Measurements from ENCODE around the gene CPS1.

CPS1 gene

DNA sequence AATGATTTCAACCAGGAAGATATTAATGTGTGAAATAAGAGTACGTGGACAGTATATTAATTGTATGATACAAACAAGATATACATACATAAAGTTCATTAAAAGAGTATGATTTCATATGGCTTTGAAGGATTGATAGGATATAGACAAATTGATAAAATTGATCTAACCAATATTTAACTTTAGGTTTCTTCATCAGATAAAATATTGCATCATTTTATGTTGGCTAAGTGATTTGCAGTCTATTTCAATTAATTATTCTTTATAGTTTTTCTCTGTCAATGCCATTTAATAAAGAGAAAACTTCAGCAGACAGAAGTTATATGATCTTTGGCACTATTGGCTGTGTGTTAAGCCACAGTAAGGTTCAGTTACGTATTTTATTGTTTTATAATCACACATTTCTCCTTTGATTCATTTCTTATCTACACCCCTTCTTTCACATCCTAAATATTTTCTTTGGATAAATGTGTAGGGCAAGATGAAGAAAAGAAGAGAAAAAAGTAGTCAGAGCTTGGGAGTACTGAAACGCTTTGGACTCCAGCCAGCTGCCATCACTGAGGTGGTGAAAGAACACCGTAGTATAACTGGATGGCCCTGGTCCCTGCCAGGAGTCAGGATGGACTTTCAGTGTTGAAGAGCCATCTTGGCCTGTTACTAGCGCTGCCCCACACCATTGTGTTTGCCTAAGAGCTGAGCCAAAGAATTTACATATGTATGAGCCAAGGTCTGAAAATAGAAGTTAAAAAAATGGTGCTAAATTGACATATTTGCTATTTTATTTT, 9.8 kb upstream of the CPS1 start:
- no peak for DNase-seq
- ATAC-seq, result no peak

DNA sequence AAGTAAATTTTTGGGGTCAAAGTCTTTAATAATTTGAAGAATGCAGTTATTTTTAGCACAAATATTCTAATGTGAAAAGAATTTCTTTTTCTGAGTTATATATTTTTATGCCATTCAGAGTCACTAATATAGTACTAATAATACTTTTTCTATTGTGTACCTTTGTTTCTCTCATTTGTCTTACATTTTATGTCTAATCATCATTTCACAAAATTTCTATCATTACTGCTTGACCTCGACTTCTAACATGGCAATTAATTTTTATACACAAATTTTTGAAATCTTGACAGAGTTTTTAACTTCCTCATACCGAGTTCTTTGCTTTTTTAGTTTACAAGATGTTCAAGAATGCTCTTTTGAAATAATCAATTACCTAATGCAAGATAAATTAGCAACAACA, 8.4 kb upstream of the CPS1 start:
- DNase-seq (no peak), ATAC-seq (no peak)

DNA sequence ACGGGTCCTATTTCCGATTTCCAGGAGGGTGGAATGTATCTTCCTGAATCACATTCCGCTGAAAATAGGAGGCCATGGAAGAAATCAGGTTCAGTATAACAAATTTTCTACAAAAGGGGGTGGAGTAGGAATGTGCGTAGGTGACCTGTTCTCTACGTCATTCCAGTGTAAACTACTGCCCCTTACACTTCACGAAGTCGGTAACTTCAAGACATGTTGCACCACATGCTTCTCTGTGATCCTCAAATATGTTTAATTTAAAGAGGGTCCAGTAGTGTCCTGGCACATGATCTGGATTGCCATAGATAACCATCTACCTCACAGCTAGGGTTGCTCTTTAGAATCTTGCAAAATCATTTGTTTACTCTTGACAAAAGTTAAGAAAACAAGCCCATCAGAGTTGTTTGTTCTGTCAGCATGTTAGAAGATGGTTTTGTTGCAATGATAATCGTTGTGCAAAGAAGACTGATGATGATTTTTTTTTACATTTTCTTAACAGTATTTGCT, 7.5 kb upstream of the CPS1 start:
- DNase-seq (no peak), ATAC-seq (no peak)

DNA sequence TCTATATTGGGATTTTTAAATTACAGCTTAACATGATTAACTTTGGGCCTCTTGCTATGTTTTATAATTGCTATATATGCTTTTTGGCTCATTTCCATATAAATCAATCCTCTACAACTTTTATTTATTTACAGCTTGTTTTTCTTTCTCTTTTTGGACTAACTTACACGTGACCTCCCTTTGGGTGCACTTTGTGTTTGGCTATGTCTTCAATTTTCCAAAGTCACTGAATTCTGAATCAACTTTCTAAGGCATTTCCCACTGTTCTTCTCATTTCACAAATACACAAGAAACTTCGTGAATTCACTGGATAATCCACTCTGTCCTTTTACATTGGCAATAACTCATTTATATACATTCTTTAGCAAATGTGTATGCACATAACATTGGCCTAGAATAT, 5.4 kb upstream of the CPS1 start:
- ATAC-seq (no peak), DNase-seq (no peak)

DNA sequence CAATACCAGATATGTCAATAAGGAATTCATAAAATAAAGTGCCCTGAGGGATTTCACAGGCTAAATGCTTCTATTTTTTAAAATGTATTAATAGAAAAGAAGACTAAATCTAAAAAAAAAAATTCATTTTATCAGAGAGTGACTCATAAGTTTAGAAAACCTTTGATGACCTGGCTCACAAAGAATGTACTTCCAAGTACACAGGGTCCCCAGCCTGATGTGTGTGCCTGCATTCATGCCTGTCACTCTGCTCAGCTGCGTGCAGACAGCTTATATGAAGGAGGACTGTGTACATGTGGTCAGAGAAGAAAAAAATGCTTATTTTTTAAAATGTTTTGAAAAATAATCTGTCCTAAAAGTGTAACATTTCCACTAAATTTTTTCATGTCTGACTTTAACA, 3.0 kb upstream of the CPS1 start:
- DNase-seq, result no peak
- ATAC-seq, result no peak

DNA sequence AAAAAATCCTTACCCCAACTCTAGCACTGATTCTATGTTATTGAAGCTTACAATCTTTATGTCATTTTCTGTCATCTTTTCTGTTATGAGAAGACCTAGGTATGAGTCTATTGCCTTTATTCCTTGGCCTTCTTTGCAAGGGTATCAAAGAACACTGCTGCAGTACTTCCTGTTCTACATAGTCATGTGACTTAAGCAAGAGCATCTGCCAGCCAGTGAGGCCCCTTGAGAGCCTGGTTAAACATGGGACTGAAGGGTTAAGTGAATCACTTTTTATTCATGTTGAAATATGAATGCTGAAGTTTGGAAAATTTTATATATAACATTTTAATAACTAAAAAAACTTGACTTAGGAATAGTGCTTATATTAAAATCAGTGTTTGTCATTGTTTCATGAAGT, 844 bp upstream of the CPS1 start:
- ATAC-seq (no peak), DNase-seq (no peak)

DNA sequence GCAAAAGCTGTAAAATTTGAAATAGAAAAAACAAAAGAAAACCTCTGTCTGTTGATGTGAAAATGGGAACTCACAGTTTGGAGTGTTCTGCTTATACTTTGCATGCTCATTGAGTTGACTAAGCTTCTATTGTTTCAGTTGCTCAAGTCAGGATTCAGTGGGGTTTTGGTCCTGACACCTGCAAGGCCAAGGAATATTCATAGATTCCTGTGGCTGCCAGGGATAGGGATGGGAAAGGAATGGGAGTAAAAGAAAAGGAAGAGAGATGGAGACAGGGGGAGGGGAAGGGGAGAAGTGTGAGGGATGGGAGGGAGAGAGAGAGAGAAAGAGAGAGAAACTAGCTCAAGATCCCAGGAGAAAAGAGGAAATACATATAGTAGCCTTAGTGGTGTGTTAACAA, 1.3 kb downstream of the CPS1 start:
- no peak for ATAC-seq
- DNase-seq, result no peak

DNA sequence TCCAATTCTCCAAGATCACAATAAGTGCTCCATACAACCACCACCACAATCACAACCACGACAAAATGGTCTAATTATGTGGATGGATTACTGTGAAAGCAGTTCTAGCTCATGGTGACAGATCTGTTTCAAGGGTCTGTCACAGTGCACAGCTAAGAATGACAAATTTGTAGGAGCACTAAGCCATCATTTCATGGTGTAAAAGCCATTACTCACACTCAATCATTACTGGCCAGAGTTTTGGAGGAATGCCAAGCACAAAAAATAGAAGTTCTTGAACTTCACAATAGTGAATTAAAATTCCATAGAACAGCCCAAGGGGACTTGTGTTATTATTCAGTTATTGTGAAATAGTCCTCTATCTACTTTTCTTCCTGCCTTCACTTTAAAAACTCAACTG, 2.3 kb downstream of the CPS1 start:
- DNase-seq, result no peak
- no peak for ATAC-seq

DNA sequence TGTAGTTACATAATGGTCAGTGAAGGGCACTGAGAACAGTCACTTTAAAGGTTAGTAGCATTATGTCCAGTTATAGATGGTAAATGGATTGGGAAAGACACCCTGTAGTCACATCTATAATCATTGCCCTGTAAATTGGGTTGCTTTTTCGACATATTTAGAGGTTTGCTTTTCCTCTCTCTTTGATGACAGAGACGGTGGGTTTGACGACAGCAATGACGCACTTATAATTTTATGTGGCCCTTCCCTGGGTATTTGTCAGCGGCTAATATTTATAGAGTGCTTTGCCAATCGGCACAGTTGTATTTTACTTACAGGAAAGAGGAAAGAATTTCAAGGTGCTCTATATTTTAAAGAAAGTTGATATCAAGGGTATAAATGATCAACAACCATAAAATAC, 2.8 kb downstream of the CPS1 start:
- DNase-seq (no peak), ATAC-seq (no peak)

DNA sequence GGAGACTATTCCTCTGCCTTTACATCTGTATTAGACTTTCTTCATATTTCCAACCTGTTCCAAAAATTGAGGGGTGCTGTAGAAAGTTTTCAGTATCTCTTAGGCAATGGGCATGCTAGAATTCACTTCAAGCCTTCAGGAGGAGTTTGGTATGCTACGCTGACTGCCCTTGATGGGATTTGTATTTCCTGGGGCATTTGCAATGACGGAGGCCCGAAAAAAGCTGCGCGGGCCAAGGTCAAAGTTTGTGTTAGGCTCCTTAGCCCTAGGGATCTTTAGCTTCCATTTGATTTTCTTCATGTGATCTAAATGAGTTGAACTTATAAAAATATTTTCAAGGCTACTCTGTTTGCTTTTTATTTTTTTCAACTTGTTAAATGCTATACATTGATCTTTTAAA, 5.1 kb downstream of the CPS1 start:
- no peak for ATAC-seq
- no peak for DNase-seq

DNA sequence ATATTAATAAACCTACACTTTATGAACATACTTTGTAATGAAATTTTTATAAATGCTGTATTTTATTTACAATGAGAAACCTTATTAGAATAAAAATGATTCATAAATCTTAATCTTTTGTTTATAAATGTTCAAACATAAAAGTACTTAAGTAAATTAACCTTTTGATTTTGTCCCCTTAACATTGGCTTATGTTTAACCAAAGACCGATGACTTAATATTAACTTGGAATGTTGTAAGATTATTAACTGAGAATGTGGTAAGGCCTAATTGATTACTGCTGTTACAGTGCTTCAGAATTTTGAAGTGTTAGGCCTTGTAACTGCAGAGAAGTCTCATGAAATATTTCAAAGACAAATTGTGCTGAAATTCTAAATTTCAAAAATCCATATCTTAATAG, 5.7 kb downstream of the CPS1 start:
- DNase-seq, result no peak
- ATAC-seq, result no peak

DNA sequence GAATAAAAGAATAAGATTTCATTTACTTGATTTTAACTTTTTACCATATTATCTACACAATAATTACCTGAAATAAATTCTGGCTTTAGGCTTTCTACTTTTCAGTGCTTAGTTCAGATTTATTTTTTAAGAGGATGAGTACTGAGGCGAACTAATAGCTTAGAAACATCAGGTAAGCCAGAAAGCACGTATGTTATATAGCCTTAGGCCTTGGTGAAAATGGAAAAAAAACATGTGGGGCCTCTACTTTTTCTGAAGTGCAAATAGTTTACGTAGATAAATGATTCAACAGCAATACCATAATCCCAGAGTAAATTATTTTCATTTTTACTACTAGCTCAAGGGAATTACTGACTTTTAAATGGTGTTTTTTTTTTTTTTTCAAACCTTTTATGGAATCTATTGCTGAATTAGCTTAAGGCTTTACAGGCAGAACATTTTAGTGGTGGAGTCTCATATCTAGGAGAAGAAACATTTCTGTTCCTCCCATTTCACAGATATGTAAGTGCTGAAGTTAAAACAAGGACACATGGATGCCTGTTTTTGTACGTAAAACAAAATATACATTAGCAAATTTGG, 6.2 kb downstream of the CPS1 start:
- ATAC-seq (no peak), DNase-seq (no peak)

DNA sequence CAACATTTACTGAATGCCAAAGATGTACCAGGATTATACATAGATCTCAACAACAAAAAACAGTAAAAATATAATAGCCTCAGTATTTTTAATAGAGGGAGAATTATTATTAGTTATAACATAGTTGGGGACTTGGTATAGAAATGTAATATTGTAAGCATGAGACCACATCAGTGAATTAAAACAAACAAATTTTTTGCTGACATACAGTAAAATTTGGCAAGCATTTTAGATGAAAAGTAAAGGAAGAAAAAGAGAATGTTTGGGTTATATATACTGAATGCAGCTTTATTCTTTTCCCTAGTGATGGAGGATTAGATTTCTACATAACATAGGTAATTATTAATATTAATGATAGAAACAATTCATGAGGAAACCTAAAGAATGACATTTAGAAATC, 10.9 kb downstream of the CPS1 start:
- DNase-seq (no peak), ATAC-seq (no peak)

DNA sequence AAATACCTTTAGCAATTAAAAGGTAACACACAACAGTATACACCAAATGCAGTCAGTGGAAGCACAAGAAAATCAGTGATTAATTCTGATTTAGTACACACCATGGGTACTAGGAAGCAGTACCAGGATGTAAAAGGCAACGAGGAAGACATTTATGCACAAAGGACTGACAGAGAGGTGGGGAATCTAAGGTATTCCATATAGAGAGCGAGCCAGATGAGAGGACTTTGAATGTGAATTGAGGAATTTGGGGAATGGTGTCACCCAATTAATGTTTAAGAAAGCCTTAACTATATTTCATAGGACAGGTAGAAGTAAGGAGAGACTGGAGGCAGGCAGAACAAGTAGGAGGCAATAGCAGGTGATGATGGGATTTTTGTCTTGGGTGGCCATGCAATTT, 11.7 kb downstream of the CPS1 start:
- no peak for DNase-seq

DNA sequence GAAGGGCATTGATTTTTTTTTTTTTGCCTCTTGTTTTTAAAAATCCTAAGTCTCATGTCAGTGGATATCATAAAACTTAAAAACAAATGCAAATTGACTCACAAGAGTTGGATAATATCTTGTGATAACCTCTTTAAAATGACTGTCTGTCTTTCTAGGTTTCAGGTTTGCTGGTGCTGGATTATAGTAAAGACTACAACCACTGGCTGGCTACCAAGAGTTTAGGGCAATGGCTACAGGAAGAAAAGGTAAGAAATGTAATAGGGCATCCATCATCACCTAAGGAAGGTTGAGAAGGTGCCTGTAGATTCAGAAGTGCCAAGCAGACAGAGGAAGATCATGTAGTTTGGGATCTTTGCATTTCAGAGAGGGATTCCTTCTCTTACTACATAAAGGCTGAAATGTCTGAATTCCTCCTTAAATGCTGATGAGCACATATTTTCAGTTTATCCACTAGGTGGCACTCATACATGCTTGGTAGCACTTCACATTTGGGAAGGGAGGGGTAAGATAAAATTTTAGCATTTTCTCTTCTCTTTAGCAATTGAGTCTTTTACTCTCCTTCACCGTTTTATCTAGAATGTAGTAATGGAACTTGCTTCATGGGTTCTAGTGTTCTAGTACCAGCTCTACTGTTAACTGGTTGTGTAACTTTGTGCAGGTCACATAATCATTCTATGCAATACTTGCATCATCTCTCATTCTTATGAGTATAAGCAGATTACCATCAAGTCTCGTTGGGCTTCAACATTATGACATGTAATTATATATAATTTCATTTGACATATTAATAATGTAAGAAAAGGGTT, 21.1 kb downstream of the CPS1 start:
- no peak for ATAC-seq
- no peak for DNase-seq

More for the DNA sequence above, 11.7 kb downstream of the CPS1 start:
- no peak for ATAC-seq

DNA sequence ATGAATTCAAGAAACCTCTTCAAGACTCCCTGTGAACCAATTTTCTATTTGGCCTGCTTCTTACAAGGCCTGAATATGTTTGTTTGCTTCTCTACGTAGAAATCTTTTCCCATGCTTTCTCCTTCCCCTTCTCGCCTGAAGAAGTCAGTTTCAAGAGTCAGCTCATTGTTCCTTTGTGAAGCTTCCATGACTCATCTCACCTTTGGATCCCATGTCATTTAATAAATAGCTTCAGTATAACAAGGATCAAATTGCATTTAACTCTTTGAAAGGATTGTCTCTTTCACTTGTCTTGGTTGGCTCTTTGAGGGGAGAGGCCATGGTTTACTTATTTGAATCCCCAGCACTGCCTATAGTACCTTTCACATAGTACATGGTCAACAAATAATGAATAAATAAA, 28.4 kb downstream of the CPS1 start:
- no peak for ATAC-seq
- no peak for DNase-seq

DNA sequence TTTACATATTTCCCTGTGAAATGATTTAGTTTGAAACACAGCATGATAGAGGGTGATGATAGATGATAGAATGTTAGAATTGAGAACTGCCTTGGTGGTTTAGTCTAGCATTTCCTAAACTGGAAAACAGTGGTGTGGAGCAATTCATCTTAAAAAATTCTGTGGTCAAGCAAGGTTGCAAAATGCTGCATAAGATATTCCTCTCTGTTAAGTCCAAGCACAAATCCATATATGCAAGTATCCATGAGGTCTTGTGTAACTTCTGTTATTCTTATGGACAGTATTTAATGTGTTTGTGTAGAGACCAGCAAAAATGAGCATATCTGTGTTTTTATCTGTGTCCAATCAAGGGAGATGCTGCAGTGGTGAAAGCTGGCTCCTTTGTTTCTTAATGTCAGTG, 30.0 kb downstream of the CPS1 start:
- ATAC-seq (no peak), DNase-seq (no peak)

DNA sequence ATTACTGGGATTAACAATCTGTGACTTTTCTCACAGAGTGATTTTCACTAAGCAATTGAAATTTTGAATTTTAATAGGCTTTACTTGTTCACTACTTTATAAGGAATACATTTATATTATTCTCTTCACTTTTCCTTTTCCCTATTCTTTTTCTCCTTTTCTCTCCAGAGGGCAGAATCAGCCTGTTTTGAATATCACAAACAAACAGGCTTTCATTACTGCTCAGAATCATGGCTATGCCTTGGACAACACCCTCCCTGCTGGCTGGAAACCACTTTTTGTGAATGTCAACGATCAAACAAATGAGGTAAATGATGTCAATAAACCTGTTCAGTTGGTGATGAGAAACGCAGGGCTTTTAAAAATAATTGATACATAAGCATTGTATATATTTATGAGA, 35.3 kb downstream of the CPS1 start:
- ATAC-seq (no peak), DNase-seq (no peak)

DNA sequence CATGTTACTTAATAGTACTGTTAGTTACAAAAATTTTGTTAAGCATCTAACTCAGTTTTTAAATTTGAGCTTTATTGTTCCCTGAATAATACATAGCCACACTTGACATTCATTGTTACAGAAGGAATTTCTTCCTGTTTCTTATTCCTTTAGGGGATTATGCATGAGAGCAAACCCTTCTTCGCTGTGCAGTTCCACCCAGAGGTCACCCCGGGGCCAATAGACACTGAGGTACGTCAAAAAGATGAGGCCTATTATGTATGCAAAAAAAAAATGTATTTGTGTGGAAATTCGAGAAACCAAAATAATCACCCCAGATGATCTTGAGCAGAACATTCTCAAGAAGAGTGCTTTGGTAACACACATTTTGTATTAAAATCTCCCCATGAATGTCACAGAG, 36.3 kb downstream of the CPS1 start:
- DNase-seq (no peak), ATAC-seq (no peak)

DNA sequence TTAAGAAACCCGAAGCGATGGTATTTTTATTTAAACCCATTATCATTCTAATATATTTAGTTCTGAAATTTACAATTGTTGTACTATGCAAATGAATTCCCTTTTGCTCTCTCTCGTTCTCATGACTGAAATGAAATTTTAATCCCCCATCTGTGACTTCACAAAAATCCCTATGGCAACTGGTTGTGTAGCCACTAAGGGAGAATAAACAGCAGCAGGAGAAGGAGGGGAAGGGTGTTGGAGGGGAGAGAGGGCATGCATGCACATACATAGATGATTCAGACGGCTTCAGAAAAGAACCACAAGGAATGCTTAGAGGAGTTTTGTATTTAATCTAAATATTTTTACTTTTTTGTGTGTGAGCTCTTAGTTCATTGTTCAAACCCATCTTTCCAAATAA, 36.8 kb downstream of the CPS1 start:
- no peak for DNase-seq
- ATAC-seq, result no peak

DNA sequence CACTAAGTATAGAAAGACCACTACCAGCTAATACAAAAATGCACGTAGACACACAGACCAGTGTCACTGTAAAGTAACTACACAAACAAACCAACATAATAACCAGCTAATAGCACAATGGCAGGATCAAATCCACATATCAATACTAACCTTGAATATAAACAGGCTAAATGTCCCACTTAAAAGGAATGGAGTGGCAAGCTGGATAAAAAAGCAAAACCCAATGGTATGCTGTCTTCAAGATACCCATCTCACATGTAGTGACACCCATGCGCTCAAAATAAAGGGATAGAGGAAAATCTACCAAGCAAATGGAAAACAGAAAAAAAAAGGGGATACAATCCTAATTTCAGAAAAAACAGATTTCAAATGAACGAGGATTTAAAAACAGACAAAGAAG, 41.8 kb downstream of the CPS1 start:
- no peak for ATAC-seq
- DNase-seq, result no peak

DNA sequence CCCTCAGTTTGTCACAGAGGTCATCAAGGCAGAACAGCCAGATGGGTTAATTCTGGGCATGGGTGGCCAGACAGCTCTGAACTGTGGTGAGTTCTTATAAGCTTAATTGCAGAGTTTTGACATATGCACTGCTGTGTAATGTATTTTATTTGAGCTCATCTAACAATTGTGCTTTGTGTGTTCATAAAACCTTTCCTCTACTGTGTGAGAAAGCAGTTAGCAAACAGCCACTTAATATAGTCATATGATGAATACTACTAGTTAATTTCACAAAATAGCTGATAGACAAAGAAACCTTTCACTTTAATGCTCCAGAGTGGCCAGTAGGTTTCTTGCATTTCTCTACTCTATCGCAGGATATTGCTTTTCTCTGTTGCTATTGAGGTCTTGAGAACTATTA, 43.1 kb downstream of the CPS1 start:
- no peak for ATAC-seq
- no peak for DNase-seq

DNA sequence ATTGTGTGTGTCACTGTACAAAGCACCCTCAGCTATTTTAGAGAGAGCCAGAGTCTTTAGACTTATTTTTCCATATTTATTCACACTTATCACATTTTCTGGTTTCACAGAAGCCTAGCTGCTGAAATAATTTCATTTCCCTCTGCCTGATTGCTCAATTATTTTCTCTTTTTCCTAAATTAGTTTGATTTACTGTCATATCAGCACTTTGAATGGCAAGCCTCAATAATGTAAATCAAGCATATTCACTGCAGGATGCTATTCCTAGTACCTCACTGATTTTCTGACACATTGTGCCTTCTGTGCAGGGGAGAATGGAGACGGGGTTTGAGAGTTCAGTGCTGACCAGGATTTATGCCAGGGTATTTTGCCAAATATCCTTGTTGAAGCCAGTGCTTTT, 48.3 kb downstream of the CPS1 start:
- ATAC-seq, result no peak

More for the DNA sequence above, 48.3 kb downstream of the CPS1 start:
- no peak for DNase-seq
